GM12864 (cell line): ENCODE results near the gene LDLRAD3.
"Not testable (repeated sequence)": the region's sequence is repeated elsewhere in the genome, so short reads cannot be mapped to it uniquely, and the experiment has no call there.

Experiments used
- DNase-seq: peaks from one replicate; pipeline ENCODE4 v3.0.0-alpha.2; 2011; ENCODE audit warnings: low read depth
- H3K4me3 ChIP-seq: 2 replicates; pipeline ENCODE4 v1.5.1; 2011; ENCODE audit warnings: mild to moderate bottlenecking, low read depth, low read length, control low read depth
- TF ChIP-seq, protein P1 (sequence below): IDR thresholded peaks from 2 replicates; pipeline ENCODE4 v1.5.1; 2011; ENCODE audit warnings: low read depth, mild to moderate bottlenecking, moderate library complexity, low read length, control low read depth, inconsistent platforms; ENCODE audit errors: missing control alignments

The LDLRAD3 gene

DNA sequence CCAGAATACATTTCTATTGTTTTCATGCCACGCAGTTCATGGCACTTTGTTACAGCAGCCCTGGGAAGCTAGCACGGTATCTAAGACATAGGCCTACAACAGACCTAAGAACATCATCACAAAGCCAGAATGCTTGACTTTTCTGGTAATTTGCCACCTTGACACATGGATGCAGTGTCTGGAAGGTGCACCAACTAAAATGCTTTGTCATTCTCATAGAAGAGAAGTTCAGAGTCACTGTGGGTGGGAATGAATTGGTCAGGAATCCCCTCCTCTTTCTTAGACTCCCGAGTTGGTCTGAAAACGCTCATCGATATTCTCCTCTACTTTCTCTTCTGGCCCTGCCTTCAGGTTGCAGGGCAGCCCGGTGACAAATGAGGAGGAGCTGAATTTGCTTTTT, 223.9 kb downstream of the LDLRAD3 start:
- TF ChIP-seq, protein P1, sequence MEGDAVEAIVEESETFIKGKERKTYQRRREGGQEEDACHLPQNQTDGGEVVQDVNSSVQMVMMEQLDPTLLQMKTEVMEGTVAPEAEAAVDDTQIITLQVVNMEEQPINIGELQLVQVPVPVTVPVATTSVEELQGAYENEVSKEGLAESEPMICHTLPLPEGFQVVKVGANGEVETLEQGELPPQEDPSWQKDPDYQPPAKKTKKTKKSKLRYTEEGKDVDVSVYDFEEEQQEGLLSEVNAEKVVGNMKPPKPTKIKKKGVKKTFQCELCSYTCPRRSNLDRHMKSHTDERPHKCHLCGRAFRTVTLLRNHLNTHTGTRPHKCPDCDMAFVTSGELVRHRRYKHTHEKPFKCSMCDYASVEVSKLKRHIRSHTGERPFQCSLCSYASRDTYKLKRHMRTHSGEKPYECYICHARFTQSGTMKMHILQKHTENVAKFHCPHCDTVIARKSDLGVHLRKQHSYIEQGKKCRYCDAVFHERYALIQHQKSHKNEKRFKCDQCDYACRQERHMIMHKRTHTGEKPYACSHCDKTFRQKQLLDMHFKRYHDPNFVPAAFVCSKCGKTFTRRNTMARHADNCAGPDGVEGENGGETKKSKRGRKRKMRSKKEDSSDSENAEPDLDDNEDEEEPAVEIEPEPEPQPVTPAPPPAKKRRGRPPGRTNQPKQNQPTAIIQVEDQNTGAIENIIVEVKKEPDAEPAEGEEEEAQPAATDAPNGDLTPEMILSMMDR: no peak
- DNase-seq: no peak
- H3K4me3 ChIP-seq: no peak overlapping the region

DNA sequence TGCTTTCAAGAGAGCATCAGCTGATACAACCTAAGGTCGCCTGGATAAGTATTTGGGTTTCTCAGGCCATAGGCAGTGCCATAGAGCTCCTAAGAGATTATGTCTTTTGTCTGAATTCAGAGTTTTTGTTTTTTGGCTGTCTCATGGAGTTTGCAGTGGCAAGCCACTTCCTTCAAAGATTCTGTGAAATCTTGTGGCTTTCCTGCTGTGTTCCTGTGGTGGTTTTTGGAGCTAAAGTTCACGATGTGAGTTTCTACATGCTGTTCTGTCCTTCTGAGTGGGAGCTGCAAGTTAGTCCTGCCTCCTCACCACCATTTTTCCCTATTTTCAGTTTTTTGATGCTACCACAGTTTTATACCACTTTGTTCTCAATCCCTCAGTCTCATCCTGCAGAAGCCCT, 234.0 kb downstream of the LDLRAD3 start:
- no peak overlapping the region for H3K4me3 ChIP-seq
- DNase-seq: no peak
- TF ChIP-seq, protein P1: no peak

DNA sequence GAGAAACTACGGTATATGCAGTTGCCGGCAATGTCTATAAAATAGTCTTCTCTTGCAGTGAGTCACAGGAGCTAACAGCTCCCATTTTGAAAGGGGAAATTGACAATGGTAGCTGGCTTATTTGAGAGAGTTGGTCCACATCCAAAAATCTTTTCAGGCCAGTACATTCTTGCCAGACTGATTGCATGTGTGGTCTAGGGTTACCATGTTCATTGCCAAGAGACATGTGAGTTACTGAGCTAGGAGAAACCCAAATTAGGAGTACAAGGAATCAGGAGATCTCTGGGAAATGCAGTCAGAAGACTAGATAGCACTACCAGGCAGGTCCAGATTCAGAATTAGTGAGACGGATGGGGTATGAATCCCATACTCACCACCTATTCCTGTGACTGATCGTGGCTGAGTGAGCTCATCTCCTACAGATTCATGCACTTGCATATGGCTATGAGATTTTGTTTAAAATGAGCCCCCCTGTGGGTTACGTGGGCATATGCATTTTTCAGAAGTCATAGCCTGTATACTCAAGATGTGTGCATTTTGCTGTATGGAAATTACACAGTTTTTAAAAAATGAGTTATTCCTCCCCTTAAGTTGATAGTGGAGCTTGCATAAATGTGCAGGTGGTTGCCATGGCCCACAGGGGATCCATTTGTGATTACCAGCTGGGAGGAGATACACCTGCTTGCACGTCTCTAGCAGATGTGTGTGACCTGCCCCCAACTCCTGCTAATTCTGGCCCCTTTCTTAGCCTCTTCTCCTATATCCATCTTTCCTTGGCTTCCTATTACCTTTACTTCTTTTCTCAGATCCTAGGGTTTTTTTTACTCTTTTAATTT, 242.7 kb downstream of the LDLRAD3 start:
- TF ChIP-seq, protein P1: no peak
- H3K4me3 ChIP-seq: no peak overlapping the region
- no peak for DNase-seq

DNA sequence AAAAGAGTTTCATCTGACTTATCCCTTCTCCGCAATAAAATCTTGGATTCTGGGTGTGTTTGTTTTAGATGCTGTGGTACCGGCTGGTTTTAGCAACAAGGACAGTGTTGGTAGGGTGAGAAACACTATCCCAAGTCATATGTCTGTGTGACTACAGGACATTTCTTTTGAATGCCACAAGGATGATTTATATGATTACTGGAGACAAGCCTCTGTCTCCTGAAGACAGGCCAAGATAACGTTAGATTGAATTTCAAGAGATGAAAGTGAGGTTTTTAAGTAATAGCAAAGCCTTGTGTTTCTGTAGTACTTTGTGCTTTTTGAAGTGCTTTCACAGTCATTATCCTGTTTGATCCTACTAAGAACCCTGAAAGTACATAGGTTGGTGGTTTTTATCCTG, 243.8 kb downstream of the LDLRAD3 start:
- H3K4me3 ChIP-seq: no peak overlapping the region
- no peak for DNase-seq
- TF ChIP-seq, protein P1: no peak

DNA sequence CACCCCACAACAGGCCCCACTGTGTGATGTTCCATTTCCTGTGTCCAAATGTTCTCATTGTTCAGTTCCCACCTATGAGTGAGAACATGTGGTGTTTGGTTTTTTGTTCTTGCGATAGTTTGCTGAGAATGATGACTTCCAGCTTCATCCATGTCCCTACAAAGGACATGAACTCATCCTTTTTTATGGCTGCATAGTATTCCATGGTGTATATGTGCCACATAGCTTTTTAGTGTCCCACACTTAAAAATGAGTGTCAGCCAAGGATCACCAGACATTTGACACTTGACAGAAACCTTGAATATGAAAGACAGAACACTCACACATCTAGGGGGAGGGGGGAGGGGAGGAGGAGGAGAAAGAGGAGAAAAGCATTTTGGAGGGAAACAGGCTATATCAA, 245.9 kb downstream of the LDLRAD3 start:
- H3K4me3 ChIP-seq: not testable (repeated sequence)

GRCh38 chr11:36191941-36192340, 248.1 kb downstream of the LDLRAD3 start:
- TF ChIP-seq, protein P1: no peak
- no peak for DNase-seq
- no peak overlapping the region for H3K4me3 ChIP-seq

More for the DNA sequence above, 245.9 kb downstream of the LDLRAD3 start:
- DNase-seq: not testable (repeated sequence)

GRCh38 chr11:36192425-36193289, 248.8 kb downstream of the LDLRAD3 start:
- TF ChIP-seq, protein P1: no peak
- no peak overlapping the region for H3K4me3 ChIP-seq
- no peak for DNase-seq
